Endothelial cell of hepatic sinusoid (primary cell): ENCODE data around the gene DPYD.

ENCODE experiments used
- in situ Hi-C: cut with HindIII; loops from 2 replicates; pipeline ENCODE4 v1.10.0; 2017; ENCODE audit warnings: low sequenced_read_pairs

DPYD gene

DNA sequence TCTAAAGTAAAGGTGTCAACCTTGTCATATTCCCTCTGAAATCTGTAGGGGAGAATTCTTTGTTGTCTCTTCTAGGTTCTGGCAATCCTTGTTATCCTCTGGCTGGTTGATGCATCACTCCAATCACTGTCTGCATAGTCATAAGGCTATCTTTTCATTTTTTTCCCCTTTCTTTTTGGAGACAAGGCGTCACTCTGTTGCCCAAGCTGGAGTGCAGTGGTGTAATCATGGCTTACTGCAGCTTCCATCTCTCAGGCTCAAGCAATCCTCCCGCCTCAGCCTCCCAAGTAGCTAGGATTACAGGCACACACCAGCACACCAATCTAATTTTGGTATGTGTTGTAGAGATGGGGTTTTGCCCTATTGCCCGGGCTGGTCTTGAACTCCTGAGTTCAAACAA lies 12.9 kb downstream of the DPYD start:
- in situ Hi-C loops: no loop called here

DNA sequence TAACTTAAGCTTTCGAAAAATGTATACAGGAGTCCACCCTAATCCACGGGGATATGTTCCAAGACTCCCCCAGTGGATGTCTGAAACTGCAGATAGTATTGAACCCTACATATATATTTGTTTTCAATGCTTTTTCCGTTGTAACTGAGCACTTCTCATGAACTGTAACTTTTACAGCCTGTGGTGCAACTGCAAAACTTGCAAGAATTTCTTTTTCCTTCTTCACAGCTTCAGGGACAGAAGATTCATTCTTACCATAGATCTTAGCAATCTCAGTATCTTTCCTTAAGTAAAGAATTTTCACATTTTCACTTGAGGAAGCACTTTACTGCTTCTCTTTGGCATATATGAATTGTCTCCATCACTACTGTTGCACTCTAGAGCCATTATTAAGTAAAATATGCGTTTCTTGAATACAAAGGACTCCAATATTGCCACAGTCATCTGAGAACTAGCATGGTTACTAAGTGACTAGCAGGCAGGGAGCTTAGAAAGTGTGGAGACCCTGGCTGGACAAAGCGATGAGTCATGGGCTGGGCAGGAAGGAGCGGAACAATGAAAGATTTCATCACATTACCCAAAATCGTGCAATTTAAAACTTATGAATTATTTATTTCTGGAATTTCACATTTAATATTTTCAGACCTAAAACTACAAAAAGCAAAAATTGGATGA lies 14.1 kb downstream of the DPYD start:
- in situ Hi-C loops: no loop called here

DNA sequence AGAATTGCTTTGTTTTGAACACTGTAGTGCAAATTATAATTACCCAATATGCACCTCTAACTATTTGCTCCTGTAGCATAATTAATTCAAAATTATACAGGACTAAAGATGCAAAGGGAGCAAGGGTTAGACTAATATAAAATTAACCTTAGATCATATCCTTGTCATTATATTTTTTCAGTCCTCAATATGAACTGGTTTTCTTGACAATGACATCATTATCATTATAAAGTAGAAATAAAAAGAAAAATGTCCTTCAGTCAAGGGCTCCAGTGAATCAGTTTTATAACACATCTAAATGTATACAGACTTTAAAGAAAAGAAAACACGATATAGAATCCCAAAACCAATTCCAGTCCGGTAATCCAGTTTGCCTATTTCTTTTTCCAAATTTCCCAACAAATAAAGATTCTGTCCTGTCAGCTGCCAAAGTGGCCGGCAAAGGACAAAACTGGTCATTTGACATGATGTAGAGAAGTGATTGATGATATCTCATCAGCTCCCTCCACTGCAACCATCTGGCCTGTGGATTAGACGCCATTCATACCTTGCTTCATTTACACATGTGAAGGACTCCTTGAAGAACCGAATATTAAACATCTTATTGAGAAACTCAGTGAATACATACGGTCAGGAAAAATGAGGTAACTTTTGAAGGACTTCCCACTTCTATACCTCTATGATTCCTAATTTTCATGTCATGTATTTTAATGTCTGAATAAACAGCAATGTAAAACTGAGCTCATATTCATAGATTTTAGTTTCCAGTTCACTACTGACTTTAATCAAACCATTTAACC lies 15.5 kb downstream of the DPYD start:
- in situ Hi-C loops: no loop called here

DNA sequence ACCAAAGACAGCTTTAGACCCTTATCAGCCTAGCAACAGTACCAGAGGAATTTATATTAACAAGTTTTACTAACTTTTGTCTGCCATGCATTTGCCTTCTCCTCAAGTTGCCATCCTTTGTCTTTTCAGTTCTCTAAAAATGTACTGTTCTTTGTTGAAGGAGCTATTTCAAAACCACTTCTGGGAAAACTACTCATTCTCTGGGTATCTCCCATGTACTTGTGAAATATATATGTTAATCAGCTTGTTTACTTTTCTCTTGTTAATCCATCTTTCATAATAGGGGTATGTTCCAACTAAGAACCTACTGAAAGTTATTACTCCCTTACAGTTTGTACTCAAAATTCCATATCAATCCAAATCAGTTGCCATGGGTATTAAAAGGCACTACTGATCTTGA lies 16.3 kb downstream of the DPYD start:
- in situ Hi-C loops: no loop called here

DNA sequence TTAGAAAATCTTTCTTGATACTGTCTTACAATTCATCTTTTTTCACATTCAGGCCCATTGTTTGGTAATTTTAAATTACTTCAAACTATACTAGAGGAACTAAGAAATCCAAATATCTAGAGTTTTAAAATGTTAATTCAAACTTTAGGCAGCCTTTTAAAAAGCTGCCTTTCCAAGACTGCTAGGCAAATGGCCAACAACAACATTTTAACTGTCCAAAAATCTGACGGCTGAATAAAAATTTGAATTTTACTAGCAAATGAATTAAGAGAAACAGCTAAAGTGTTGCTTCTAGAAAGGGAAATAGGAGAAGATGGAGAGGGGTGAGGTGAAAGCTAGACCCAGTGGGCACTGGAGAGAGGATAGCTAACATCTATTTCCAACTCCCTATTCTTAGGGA lies 17.2 kb downstream of the DPYD start:
- in situ Hi-C loops: no loop called here

DNA sequence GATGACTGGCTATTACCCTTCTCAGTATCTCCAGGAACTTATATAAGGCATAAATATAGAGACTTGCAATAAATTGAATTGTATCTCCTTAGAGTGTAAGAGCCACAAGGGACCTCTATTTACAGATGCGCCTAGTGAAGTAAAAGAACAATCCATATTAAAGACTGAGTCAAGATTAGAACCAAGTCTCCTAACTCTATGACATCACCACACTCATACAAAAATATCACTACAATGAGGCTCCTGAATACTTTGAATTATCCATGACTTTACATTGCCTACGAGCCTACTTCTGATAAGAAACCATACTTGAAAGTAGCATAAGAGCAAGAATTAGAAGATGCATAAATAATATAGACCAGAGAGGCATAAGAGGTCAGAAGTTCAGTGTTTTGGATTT lies 18.8 kb downstream of the DPYD start:
- in situ Hi-C loops: no loop called here

DNA sequence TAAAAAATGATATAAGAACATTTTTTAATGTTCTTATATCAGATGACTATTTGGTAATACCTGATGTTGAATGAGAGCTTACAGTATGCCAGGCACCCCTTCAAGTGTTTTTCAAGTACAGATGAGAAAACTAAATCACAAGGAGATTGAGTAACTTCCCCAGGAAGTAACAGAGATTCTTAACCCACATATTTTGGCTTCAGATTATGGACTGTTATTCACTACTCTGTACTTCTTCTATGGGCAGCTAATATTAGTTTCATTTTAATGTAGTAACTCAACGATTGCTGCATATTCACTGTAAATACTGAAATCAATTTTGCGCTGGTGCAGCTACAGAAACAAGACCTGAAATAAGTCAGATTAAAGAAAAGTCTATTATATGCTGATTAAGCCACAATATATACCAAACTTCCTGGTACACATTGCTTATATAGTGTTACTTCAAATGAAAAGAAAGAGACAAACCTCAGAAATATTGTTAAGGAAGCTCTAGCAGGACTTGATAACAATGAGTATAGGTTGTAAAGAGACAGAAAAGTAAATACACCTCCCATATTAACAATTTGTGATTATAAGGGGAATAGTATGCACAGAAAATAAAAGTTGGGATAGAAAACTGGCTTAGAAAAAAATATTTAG lies 19.7 kb downstream of the DPYD start:
- in situ Hi-C loops: no loop called here

DNA sequence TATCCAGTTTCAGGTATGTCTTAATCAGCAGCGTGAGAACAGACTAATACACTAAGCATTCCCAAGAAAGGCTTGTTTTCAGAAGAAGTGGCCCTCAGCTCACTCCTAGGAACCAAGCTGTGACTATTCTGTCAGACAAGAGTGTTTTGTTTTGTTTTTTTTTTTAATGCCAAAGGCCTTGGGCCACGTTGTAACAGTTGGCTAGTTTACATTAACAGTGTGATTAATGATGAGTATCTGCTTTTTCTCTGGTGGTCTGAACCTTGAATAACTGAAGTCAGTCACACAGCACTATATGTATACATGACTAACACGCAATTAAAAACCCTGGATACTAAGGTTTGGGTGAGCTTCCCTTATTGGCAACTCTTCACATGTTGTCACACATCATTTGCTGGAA lies 21.9 kb downstream of the DPYD start:
- in situ Hi-C loops: no loop called here

DNA sequence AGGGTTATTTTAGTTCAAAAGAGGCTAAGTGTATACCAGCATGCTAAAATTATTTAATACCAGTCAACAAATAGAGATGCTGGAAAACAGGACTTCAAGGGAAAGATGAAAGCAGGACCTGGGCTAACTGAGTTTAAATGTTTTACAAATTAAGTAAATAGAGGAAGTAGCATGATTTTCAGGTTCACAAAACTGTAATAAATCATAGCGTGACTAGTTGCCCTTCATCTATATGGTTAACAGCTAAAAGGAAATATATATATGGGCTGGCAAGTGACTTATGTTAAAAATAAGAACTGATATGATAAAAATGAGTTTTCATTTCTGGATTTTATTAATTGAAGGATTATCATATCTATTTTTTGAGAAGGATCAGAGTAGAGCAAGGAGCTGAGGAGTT lies 25.6 kb downstream of the DPYD start:
- in situ Hi-C loops: no loop called here

DNA sequence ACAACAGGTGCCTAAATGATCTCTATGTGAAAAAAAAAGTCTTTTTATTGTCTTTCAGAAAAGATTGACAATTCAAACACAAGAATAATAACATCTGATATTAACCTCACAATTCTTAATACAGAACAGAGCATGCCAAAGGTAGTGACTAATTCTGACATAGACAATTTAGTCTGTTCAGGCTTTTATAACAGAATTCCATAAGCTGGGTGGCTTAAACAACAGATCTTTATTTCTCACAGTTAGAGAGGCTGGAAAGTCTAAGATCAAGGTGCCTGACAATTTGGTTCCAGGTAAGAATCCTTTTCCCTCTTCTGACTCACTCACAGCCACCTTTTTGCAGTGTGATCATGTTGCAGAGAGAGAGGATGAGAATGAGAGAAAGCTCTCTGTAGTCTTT lies 27.0 kb downstream of the DPYD start:
- in situ Hi-C loops: no loop called here

DNA sequence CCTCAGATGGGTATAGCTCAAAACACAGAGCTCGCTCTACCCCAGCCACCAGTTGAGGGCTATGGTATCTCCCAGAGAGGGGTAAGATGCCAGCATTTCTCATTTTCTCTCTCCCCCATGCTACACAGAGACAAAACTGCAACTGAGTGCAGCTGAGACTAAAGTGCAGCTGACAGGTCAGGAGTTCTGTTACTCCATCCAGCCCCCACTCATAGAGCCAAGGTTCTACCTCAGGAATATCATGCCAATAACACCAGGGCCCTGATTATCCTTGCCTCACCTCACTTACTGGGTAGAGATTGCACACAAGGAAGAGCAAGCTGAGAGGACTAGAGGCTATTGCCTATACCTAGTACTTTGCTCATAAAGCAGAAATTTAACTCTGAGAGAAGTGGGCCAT lies 34.6 kb downstream of the DPYD start:
- in situ Hi-C loops: no loop called here

DNA sequence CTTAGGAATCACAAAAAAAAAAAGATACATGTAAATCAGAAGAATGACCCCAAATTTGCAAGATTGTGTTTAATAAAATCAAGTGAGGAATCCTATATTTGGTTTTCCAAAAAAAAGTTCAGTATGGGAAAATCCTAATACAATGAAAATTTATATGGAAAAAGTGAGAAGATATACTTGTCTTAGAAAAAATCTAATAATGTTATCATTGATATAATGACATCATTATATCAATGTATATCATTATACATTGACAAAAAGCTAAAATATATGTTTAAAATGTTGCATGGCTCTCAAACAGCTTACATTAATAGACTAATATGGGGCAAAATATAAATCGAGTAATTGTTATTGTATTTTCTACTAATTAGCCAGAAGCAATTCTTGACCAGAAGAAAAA lies 37.0 kb downstream of the DPYD start:
- in situ Hi-C loops: no loop called here

DNA sequence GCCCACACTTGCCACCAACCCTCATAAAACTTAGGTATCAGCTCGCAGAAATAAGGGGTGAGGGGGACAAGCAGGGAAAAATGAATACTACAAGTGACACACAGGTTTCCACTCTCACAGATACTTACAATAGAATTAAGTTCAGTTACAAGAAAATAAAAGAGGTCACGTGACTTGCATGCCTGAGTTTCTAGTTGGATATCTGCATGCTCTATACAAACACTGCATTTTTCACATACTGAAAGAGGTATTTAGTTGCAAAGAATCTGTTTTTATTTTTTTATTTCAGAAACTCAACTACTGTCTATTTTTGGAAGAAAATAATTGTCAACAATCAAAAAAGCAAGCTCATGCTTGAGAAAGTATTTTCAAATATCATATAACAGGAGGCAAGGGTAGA lies 43.5 kb downstream of the DPYD start:
- in situ Hi-C loops: no loop called here

DNA sequence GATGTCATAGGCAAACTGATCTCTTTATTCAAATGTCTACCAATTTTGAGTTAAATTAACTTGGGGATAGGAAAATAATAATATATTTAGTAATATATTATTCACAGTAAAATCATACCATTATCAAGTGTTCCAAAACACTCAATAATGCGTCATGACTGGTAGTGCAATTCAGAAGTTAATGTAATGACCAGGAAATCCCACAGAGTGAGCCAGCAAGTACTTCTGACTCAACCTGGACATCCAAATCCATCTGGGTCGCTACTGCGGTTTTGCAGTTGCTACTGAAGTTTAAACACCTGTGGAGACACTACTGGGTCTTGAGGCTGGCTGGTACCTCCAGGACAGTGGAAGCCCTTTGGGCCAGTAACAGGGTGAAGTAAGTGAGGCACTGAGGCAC lies 44.8 kb downstream of the DPYD start:
- in situ Hi-C loops: no loop called here

DNA sequence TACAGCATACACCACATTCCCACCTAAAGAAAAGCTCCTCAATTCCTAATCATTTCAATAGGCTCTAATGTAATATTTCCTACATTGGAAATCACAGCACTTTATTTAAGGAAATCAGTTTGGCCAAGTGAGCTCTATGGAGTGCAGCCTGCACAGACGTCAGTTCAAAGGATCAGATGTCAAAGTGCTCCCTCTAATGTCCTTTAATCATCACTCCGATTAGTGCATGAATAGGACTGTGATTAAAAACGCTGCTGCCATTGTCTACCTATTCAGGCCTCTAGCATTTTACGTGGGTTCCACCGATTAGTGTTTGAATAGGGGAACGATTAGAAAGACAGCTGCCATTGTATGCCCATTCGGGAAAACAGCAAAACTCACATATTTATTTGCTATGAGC lies 50.2 kb downstream of the DPYD start:
- in situ Hi-C loops: no loop called here

DNA sequence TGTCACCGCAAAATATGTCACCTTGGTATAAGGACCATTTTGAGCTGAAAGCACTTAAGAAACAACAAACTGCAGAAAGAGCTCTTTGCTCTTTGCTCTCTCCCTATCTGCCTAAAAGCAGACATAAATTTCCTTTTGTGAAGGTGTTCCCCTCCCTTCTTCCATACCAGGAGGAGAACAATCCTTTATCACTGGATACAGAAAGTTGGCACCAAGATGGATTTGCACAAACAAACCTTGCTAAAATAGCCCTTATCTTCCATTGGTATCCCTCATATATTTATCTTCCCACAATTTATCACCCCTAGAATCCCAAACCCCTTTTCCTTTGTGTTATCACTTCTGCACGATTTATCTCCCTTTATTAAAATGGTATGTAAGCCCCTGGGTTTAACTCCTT lies 51.4 kb downstream of the DPYD start:
- in situ Hi-C loops: no loop called here

DNA sequence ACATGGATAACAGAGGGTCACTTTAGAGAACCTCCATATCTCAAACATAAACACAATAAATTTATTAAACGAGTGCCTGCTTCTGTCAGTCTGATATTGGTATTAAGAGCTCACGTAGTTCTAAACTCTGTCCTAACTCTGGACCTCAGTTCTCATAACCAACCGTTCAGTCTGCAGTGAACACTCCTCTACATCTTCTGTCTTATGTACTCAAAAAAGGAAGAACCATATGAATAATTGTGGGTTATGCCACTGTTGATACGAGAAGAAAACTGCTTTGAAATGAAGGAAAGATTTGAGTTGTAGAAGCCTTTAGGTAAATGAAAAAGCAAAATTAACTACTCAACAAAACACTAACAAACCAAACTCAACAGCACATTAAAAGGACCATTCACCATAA lies 53.7 kb downstream of the DPYD start:
- in situ Hi-C loops: no loop called here

DNA sequence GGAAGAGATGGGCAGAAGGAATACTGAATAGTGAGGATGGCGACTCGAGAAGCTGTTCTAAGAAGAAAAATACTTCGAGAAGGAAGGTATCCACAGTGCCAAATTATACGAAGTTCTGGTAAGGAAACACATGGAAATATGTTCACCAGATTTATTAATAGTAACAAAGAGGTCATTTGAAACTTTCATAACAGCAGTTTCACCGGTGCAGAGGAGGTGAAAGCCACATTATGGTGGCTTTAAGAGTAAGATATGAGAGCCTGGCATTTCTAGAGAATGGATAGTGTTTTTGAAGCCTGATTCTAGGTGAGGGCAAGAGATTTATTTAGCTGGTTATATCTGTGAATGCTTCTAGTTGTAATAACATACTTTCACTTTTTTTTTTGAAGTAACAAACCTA lies 56.2 kb downstream of the DPYD start:
- in situ Hi-C loops: no loop called here

DNA sequence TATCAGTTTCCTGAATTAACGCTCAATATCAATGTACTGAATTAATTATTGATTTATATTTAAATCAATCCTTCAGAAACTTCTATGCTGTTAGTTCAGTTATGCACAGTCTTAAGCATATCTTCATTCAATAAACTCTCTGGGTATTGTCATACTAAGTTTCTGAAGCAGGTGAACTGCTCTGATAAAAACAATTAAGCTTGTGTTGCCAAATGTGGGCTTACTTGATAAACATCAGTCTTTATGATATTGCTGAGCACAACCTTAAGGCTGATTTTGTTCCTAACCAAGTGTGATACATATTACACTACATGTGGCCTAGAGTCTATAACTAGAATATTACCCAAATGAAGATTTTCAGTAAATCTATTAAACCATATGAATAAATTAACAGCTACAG lies 67.6 kb downstream of the DPYD start:
- in situ Hi-C loops: no loop called here

DNA sequence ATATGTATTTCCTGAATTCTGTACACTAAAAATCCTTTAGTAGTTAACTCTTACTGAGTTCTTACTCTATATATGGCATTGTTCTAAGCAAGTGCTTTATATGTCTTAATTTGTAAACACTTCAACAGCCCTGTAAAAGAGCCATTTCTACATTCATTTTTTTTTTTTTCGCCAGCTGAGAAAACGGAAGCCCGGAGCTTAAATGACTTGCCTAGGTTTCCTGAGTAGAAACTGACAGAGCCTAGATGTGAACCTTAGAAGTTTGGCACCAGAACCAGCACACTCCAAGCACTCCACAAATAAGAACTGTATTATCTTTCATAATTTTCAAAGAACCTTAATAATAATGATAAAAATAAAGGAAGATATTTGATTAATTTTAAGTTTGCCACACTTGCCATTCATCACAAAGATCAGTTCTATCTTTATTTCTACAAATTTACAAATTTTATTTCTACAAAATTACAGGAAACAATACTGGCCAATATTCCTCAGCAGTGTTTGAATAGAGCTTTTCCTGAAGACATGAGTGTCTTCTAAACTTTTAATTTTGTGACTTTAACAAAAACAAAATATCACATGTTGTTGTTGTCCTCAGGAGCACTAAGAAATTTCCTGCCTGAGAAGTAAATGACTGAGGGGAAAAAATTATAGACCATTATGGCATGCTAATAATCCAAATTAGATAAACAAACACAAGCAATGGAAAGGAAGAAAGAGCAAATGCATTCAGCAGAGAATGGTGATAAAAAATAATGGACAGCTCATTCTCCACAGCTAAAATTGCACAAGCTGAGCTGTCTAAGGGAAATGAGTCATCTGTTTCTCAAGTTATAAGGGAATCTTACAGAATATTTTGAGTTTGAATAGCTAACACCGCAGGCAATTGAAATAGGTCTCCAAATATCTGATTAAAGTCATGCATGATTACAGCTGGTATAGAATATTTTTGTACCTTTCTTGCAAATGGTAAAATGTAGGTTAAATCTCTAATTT lies 71.2 kb downstream of the DPYD start:
- in situ Hi-C loops: no loop called here

DNA sequence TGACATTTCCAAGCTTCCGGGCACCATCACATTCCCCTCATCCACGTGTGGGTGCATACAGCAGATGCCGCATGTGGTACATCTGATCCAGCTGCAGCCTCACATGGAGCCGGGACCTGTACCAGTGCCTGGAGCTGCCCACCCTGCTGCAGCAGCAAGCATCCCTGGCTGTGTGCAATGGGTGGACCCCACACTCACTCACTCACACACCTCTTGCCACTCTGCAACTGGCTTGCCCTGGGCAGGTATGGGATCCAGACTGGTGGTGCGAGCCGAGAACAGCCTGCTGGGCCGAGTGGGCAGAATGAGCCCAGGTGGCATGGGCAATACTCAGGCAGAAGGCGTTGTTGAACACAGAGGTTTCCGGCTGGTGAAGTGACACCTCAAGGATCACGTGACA lies 75.0 kb downstream of the DPYD start:
- in situ Hi-C loops: no loop called here
